ENCODE results near the gene KIFC1.

Gene KIFC1

GRCh38 chr6:33427585-33428223 is 36.1 kb downstream of the KIFC1 start:
- DNase-seq: peak in 4 of 5 experiments; percentile 45 to 65 (median 56)

GRCh38 chr6:33428224-33428965 is 36.8 kb downstream of the KIFC1 start:
- peak in 1 of 5 experiments; percentile 59 for DNase-seq

- no peak for DNase-seq
These were observed 37.5 kb downstream of the KIFC1 start for GRCh38 chr6:33428966-33429749.

GRCh38 chr6:33429750-33430052 is 38.1 kb downstream of the KIFC1 start:
- peak in 1 of 5 experiments; percentile 75 for DNase-seq

GRCh38 chr6:33430334-33430733 is 38.7 kb downstream of the KIFC1 start:
- DNase-seq: peak in 1 of 5 experiments; percentile 77

GRCh38 chr6:33430991-33431879 is 39.6 kb downstream of the KIFC1 start:
- peak; percentile 49 to 89 (median 76) for DNase-seq

- no peak for DNase-seq
These were observed 40.4 kb downstream of the KIFC1 start for GRCh38 chr6:33431880-33432541.

GRCh38 chr6:33432546-33432945 is 40.9 kb downstream of the KIFC1 start:
- DNase-seq: no peak

- DNase-seq: no peak
These were observed 41.4 kb downstream of the KIFC1 start for GRCh38 chr6:33433001-33433543.

GRCh38 chr6:33433544-33434191 is 42.0 kb downstream of the KIFC1 start:
- no peak for DNase-seq

GRCh38 chr6:33434961-33435360 is 43.3 kb downstream of the KIFC1 start:
- DNase-seq: no peak

GRCh38 chr6:33437666-33438065 is 46.0 kb downstream of the KIFC1 start:
- no peak for DNase-seq

GRCh38 chr6:33438978-33439594 is 47.5 kb downstream of the KIFC1 start:
- no peak for DNase-seq

GRCh38 chr6:33439956-33440648 is 48.5 kb downstream of the KIFC1 start:
- no peak for DNase-seq

- DNase-seq: no peak
These were observed 49.2 kb downstream of the KIFC1 start for GRCh38 chr6:33440649-33441309.

- no peak for DNase-seq
These were observed 49.8 kb downstream of the KIFC1 start for GRCh38 chr6:33441457-33441856.

GRCh38 chr6:33442283-33442682 is 50.7 kb downstream of the KIFC1 start:
- DNase-seq: no peak

GRCh38 chr6:33443025-33443424 is 51.4 kb downstream of the KIFC1 start:
- DNase-seq: no peak

Measured in T-helper 2 cell (primary cell).